ENCODE data around the gene OR10K1.

GRCh38 chr1:158422212-158422611 lies 39.4 kb upstream of the OR10K1 start:
- TF ChIP-seq POLR2A (IDR thresholded peaks at IDR 0.05; ENCODE audit: low read length), result no peak
- no peak for TF ChIP-seq CTCF (IDR thresholded peaks at IDR 0.05)
- TF ChIP-seq CBX2 (IDR thresholded peaks at IDR 0.05; ENCODE audit: borderline replicate concordance, low read depth), result no peak

Measured in A549 (cell line).